Activated CD8-positive, alpha-beta memory T cell treated with anti-CD3 and anti-CD28 coated beads, Interleukin-2, amount 50 U/mL, for 1 hour (primary cell): ENCODE data around the gene PARD3B.

ENCODE experiments used
- DNase-seq: peaks from one replicate; pipeline ENCODE4 v3.0.0-alpha.2; 2020; ENCODE audit errors: extremely low read depth

Gene PARD3B

DNA sequence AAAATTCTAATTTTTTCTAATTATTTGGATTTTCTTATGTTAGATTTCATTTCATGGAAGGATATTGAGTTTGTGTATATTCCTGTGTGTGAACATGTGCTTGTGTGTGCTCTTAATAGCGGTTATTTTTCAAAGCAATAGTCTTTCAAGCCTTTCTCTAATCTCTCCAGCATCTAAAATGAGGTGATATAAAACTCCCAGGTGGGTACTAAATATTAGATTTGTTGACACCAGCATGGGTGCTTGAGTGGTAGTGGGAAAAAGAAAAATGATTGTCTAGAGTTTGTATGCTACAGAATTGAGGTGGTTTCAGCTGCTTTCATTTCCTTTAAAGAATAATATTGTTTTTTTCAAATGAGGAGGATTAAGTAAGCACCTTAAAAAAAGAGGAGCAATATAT lies 296.8 kb downstream of the PARD3B start:
- no peak for DNase-seq

DNA sequence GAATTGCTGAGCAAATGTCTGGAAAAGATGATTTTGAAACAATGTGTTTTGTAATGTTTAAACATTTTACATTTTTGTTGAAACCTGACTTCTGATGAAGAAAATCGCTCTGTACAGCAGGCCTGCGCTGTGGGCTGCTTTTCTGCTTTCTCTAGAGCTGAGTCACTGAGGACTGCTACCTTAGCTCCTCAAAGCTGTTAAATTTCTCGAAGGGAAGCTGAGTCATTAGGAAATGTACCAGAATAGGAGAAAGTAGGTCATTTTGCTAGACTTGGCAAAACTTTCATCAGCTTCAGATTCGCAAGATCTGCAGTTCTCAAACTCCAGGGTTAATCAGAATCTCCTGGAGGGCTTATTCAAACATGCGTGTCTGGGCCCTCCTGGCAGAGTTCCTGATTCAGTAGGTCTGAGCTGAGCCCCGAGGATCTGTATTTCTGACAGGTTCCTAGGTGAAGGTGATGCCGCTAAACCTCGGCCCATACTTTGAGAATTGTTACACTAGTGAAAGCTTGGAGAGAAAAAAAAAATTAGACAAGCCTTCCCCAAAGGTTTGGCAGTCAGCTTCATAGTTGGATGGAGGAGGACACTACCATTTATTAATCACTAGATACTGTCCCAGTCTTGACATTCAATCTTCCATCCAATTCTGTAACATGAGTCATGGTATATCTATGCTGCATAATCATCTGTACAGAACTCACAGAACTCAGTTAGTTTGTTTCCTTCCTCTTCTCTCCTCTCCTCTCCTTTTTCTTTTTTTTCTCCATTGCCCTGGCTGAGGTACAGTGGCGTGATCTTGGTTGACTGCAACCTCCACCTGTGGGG lies 297.6 kb downstream of the PARD3B start:
- no peak for DNase-seq

DNA sequence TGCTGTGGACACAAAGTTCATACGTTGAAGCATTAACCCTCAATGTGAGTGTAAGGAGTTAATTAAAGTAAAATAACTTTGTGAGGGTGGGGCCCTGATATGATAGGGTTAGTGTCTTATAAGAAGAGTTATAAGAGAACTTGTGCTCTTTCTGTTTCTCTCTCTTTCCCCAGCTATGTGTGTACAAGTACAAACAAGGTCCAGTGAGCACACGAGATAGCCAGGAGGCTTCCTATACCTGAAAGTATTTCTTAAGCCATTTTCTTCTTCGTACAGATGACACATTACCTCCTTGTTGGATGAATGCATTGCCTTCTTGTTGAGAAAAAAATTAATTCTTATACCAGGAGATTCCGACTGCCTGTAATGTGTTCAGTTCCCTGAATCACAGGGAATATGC lies 301.2 kb downstream of the PARD3B start:
- no peak for DNase-seq

DNA sequence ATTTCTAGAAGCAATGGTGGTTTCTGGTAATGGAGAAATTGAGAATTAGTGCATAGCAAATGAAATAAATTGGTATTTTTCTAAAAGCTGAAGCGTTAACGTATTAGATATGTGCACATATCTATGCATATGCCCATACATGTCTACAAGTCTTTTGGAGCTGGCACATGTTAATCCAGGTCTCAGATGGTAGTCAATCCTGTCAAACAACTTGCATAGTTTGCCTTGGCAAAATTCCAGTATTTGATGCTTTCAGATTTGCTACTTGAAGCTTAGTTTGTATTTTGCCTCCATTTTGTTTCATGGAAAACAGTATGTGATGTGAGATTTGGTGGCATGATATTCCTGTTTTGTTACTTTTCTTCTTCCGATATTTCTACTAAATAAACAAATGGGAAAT lies 304.6 kb downstream of the PARD3B start:
- no peak for DNase-seq

DNA sequence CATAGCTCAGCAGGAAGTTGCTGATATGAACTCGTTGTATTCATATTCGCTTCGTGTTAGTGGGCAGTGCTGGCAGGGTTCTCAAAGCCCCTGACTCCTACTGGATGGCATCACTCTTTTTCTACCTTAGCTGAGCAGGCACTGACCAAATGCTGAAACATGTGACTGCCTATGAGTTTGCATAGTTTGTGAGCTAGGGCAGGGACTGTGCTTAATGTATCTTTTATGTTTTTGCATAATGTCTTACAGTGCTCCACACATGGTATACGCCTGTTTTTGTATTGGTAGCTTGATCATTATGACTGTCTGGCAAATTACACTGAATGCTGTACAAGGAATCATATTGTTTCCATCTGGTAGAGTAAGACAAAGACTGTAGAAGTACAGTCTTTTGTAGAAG lies 305.3 kb downstream of the PARD3B start:
- DNase-seq, result no peak

DNA sequence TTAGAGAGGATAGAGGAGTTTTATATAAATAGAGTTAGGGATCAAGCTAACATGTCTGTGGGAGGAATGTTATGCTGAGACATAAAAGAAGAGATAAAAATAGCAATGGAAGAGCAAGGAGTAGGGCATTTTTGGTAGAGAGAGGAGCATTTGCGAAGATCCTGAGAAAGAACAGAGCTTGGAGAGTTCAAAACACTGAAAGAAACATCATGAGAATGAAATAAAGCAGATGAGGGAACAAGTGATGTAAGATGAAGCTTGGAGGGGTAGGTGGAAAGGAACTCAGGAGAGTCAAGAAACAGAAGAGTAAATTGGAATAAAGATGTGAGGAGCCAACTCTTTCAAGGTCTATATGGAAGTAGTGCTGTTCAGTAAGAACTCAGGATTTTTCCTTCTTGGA lies 308.6 kb downstream of the PARD3B start:
- no peak for DNase-seq

DNA sequence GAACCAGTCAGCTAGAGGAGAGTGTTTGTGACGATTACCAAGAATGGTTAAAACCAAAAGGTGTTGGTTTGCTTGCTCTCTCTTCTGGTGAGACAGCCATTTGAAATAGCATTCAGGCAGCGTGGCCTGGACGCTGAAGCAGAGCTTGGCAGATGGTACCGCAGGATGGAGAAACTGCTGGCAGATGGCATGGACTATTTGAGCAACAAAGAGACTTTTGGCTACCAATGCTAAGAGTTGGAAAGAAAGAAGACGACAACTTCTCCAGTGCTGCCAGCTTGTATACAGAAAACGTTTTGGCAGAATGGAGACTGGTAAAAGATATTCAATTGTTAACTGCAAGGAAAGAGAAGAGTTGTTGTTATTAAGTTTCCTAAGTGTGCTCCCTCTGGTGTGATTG lies 315.0 kb downstream of the PARD3B start:
- DNase-seq, result no peak

DNA sequence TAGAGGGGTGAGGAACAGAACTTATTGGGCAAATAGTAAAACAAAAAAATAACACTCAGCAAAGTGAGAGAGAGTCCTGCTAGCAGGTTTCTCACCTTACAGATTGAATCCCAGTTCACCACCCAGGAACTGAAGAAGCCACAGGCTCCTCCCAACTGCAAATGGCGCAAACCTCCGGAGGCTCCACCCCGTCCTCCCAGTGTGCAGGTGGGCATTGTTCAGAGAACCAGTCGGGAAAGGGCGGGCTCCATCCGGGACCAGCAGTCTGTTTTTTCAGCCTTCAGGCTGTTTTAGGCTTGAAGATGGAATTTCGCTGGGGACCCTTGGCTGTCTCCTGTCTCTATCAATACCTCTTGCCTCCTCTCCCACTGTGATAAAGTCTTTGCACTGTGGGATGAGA lies 317.5 kb downstream of the PARD3B start:
- DNase-seq, result no peak

DNA sequence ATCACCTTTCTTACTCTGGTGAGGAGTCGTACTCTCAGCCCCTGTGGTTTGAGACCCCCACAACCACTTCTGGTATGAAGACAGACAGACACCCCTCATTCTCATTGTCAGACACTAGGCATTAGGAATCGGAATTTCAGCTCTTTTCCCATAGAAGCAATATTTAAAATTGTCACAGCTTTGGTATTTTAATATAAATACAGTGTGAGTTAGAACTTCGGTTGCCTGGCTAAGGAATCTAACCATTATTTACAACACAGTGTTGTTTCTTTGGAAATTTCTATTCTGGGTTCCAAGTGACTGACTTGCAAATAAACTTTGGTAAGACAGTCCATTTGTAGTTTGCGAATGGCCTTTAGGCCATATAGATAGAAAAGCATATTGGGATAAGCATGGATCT lies 318.1 kb downstream of the PARD3B start:
- DNase-seq, result no peak

DNA sequence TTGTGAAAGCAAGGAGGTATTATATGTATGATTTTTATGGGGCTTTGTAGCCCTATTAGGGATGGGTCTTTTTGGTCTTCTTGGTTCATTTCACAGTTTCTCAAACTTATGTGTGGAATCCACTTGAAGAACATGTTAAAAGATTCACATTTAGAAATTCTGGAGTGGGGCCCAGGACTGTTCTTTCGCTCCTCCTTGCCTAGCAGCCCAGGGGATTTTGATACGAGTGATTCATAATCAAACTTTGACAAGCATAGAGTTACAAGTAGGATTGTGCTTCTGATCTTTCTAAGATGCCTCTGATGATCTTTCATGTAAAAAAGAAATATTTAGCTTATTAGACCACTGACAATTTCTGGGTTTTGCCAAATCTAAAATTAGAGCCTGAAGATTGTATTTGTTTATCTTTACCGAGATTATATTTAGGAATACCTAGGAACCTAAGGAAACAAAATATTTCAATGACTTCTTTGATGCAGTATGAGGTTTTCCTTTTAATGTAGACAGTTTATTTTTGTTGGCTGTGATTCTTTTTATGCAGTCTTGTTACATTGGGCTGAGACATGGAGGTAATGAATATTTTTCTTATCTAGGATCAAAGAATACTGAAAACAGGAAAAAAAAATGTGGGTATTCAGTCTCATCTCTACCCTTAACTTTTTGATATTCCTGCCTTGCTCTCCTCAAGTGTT lies 324.0 kb downstream of the PARD3B start:
- no peak for DNase-seq

DNA sequence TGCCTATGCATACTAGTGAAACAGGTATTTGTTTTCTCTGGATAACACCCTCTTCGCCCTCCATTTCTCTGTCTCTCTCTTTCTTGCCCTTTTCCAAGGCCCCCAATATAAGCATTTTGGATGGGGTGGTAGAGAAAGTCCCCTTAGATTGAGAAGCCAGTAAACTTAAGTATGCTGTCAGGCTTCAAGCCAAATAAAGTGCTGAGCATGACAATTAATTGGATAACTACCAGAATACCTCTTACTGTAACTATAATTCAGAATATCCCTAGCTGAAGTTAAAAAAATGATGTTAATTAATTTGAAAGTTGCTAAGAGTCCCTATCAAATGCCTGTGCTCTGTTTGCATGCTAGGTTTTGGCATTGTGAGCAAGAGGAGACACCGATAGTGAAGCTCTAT lies 324.8 kb downstream of the PARD3B start:
- no peak for DNase-seq

DNA sequence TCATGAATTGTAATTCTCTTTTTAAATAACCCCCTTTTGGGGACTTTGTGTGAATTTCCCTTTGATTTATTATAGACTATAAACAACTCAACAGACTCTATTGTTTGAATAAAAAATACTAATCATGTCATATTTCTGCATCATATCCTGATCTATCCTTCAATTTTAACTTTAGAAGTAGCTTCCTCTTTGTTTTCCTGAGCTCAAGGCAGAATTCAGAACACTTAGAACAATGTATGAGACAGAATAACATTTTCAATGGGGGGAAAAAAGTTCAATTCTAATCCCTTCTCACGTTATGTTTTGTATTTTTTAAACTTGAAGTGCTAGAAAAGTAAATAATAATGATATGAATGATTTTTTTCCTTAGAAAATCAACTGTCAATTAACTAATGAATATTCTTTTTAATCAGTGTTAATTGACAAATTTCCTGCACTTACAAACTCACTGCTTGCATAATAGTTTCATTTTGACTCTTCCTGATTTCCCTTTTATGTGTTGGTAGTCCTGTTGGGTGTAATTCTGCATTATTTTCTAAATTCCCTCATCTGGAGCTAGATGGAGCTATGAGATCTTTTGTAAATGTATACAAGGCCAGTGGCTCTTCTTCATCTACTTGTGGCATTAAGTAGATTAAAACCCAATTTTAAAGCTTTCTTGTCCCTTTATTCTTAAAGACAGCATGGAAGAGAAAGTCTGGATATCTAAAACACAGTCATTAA lies 326.1 kb downstream of the PARD3B start:
- DNase-seq, result no peak

DNA sequence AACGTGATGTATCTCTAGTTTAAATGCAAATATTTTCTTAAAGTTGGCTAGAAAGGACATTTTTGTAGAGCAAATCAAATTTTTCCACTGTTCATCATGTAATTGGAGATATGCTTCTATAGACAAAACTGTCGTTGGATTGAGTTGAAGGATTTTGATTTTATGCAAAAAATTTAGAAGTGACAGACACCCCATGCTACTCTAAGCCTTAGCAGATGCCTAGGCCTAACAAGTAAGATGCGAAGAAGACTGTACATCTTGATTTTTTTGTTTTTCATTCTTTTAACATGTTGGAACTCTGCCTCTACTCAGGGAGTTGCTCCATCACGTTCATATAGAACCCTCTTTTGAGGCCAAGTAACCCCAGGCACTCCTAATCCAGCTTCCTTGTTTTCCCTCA lies 331.0 kb downstream of the PARD3B start:
- no peak for DNase-seq

DNA sequence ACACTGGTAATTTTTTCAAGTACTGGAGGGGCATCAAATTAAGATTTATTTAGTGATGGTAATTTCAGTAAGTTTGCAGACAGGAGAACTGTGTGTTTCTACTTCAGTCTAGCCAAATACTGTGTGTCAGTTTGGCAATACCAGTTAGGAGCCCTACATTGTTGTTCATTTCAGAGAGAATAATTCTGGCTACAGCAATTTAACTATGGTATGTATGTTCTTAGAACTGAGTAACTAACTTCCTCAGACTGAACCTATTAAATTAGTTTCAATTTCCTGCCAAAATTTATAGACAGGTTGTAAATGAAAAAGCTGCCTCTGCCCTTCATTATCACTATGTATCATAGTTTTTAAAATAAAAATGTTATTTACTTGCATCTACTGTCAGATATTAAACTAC lies 332.4 kb downstream of the PARD3B start:
- no peak for DNase-seq

DNA sequence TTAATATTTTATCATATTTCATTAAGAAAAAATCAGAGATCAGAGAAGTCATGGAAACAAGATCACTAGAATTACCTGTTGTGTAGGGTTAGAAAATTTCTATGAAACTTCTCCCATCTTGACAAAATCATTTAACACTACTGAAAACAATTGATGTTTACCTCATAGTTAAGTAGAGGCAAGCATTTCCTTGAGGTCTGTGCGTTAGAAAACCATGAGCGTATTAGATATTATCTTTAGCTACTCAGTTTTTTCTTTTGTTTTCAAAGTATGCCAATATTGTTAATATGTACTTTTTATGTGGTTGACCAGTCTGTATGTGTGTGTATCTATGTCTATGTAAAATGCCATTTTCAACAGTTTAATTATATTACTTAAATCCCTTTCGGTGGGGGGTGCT lies 335.7 kb downstream of the PARD3B start:
- no peak for DNase-seq

DNA sequence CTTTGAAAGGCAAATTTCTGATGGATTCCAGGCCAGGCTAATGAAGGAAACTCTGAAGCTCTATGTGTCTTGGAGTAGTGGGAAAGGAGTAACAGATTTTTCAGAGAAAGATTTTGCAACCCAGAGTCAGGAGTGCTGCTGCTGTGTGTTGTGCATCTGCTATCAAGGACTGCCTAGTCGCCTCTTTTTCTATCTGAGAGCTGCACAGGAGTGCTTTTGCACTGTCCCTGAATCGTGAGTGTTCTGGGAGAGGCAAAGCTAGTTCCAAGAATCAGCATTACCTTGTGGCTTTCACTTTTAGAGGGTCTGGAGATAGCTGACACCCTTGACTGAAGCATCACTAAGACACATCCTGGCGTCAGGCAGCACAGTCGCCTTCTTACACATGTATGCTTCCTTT lies 336.4 kb downstream of the PARD3B start:
- no peak for DNase-seq

DNA sequence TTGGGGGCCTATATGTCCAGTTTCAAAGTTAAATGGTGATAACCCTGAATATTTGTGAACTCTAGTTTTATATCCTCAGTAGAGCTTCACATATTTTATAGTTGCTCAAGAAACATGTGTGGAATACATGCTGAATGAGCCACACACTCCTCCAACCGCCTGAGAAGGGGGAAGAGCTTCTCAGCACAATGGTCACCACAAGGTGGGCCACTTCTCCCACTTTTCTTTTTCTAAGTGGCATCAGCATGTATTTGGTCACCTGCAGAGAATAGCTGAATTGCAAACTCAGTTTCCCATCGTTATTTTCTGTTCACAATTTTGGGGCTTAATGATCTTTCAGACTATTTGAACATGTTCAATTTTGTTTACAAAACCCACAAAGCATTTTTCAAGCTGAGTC lies 340.5 kb downstream of the PARD3B start:
- DNase-seq, result no peak

DNA sequence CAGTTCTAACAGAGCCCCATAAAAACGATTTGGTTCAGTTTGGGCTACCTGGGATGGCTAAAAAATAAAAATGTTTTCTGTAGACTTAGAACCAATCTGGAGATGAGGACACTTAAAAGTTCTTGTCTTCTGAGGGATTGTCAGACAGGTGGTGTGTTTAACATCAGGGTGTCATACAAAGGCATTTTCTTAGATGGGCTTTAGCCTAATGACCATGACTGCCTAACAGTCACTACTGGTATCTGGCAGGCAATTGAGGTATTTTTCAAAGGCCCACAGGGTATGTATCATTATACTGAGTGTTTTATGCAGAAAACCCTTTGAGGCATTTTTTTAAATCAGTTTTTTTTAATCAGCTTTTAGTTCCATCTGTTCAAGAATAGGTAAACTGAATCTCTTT lies 341.4 kb downstream of the PARD3B start:
- DNase-seq, result no peak

DNA sequence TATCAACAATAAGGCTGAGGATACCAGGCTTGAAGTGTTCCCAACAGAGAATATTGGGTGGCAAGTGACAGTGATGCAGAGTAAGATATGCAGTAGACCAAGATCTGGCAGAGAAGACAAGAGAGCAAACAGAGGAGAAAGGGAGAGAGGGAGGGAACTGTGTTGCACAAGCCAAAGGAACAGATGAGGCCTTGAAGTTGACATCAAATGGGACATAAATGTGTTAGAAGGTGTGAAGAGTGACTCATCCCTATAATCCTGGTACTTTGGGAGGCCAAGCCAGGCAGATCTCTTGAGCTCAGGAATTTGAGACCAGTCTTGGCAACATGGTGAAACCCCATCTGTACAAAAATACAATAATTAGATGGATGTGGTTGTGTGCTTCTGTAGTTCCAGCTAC lies 342.9 kb downstream of the PARD3B start:
- DNase-seq, result no peak

DNA sequence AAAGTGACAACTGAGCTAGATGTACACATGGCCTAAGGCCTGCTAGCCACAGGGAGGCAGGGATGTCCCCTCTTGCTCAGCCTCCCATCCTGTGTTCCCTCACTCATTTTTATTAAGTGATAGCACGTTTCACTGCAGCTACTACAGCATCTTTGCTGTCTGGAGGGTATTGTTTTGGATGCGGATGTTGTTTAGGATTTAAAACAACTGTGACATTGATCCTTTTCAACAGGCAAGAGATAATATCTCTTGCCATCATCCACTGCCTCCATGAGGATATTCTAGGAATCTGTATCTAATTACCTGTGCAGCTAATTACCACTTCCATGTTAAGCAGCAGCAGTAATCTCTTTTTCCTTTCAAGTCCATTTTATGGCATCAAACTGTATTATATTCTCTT lies 345.4 kb downstream of the PARD3B start:
- DNase-seq, result no peak

DNA sequence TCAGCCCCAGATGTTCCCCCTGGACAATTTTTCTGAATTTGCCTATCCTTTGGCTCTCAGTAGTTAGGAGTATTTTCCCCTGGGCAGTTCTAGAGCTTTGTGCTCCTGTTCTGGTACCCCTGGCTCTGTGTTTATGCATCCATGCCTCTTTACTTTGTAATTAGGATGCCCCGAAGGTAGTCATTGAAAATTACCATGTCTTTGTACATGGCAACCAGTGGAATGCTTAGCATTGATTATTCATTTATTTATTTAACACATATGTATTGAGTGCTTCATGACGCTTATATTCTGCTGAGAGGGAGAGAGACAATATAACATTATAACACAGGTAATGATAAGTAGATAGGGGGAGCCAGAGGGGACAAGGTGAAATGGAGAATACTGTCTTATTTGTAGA lies 346.5 kb downstream of the PARD3B start:
- no peak for DNase-seq

DNA sequence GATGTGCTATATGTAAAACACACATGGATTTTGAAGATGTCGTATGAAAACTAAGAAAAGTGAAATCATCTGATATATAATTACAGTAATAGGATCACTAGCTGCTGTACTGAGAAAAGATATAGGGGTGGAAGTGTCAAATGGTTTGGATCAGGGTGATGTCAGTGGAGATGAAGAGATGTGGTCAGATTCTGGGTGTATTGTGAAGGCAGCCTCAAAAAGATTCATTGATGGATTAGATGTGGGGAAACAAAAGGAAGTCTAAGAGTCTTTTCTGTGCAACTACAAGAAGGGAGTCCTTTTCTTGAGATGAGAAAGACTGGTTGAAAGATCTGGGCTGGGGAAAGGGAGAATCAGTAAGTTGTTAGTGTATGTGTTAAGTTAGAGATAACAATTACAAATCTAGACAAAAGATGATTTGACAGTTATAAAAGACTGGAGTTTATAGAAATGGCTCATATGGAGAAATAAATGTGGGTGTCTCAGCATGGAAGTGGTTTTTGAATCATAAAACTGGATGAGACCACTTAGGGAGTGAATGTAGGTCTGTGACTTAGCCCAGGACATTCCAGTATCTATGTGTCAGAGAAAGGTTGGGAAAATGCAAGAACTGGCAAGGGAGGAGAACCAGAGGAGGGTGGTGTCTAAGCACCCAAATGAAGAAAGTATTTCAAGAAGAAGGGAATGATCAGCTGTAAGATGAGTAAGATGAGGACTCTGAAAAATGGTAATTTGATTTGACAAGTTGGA lies 347.4 kb downstream of the PARD3B start:
- DNase-seq, result no peak
